ENCODE results near the gene MET. TPM values are rescaled to one million over a fixed set of nuclear protein-coding genes. Genes with fewer than 3 reads are reported as not detected.
"Not testable (repeated sequence)": the region's sequence is repeated elsewhere in the genome, so short reads cannot be mapped to it uniquely, and the experiment has no call there.

The MET gene
- total RNA-seq, 1 donor from 2014 or later: 34.2 TPM

- DNase-seq (ENCODE audit: extremely low spot score, unreplicated experiment): no peak
Observed at GRCh38 chr7:116740231-116740630, 68.2 kb downstream of the MET start.

GRCh38 chr7:116740755-116741462, 68.9 kb downstream of the MET start:
- no peak overlapping the region for H3K27ac Mint-ChIP-seq
- no peaks in the 10 kb centered on the region for H3K27me3 Mint-ChIP-seq
- DNase-seq (ENCODE audit: extremely low spot score, unreplicated experiment): no peak

More at GRCh38 chr7:116740231-116740630, 68.2 kb downstream of the MET start:
- Mint-ChIP-seq H3K4me1 (ENCODE audit: unreplicated experiment) (peaks cover 22% of the 10 kb centered on the region), H3K27ac (no peak overlapping the region), H3K9me3 (no peaks in the 10 kb centered on the region), H3K27me3 (no peaks in the 10 kb centered on the region), H3K4me3 (no peak overlapping the region), H3K36me3 (peaks cover 10% of the 10 kb centered on the region)
- TF ChIP-seq CTCF (conservative IDR thresholded peaks at IDR 0.05): no peak

GRCh38 chr7:116741625-116742316, 69.8 kb downstream of the MET start:
- no peak for DNase-seq (ENCODE audit: extremely low spot score, unreplicated experiment)
- no peak for TF ChIP-seq CTCF (conservative IDR thresholded peaks at IDR 0.05)
- H3K9me3 Mint-ChIP-seq: no peaks in the 10 kb centered on the region
- no peaks in the 10 kb centered on the region for H3K27me3 Mint-ChIP-seq
- peaks cover 22% of the 10 kb centered on the region for H3K4me1 Mint-ChIP-seq (ENCODE audit: unreplicated experiment)
- no peak overlapping the region for H3K4me3 Mint-ChIP-seq
- peaks cover 13% of the 10 kb centered on the region for H3K36me3 Mint-ChIP-seq
- H3K27ac Mint-ChIP-seq: no peak overlapping the region

More at GRCh38 chr7:116740755-116741462, 68.9 kb downstream of the MET start:
- peaks cover 10% of the 10 kb centered on the region for H3K36me3 Mint-ChIP-seq
- peaks cover 22% of the 10 kb centered on the region for H3K4me1 Mint-ChIP-seq (ENCODE audit: unreplicated experiment)
- no peaks in the 10 kb centered on the region for H3K9me3 Mint-ChIP-seq
- H3K4me3 Mint-ChIP-seq: no peak overlapping the region
- TF ChIP-seq CTCF (conservative IDR thresholded peaks at IDR 0.05): no peak

- no peak for TF ChIP-seq CTCF (conservative IDR thresholded peaks at IDR 0.05)
- H3K4me1 Mint-ChIP-seq (ENCODE audit: unreplicated experiment): peaks cover 22% of the 10 kb centered on the region
- no peak for DNase-seq (ENCODE audit: extremely low spot score, unreplicated experiment)
- H3K27ac Mint-ChIP-seq: no peak overlapping the region
- H3K27me3 Mint-ChIP-seq: no peaks in the 10 kb centered on the region
- no peak overlapping the region for H3K4me3 Mint-ChIP-seq
- peaks cover 4% of the 10 kb centered on the region for H3K9me3 Mint-ChIP-seq
- H3K36me3 Mint-ChIP-seq: peaks cover 20% of the 10 kb centered on the region
Observed at GRCh38 chr7:116742641-116743040, 70.6 kb downstream of the MET start.

- not testable (repeated sequence) for H3K27me3 Mint-ChIP-seq; H3K9me3 Mint-ChIP-seq; H3K27ac Mint-ChIP-seq; H3K4me3 Mint-ChIP-seq; DNase-seq (ENCODE audit: extremely low spot score, unreplicated experiment)
- H3K36me3 Mint-ChIP-seq: peaks cover 27% of the 10 kb centered on the region
- peaks cover 21% of the 10 kb centered on the region for H3K4me1 Mint-ChIP-seq (ENCODE audit: unreplicated experiment)
Observed at GRCh38 chr7:116743835-116744234, 71.8 kb downstream of the MET start.

- H3K4me1 Mint-ChIP-seq (ENCODE audit: unreplicated experiment); H3K4me3 Mint-ChIP-seq; DNase-seq (ENCODE audit: extremely low spot score, unreplicated experiment); H3K27me3 Mint-ChIP-seq; H3K27ac Mint-ChIP-seq: not testable (repeated sequence)
- Mint-ChIP-seq H3K36me3 (peaks cover 39% of the 10 kb centered on the region), H3K9me3 (peaks cover 14% of the 10 kb centered on the region)
Observed at GRCh38 chr7:116746388-116746787, 74.4 kb downstream of the MET start.

DNA sequence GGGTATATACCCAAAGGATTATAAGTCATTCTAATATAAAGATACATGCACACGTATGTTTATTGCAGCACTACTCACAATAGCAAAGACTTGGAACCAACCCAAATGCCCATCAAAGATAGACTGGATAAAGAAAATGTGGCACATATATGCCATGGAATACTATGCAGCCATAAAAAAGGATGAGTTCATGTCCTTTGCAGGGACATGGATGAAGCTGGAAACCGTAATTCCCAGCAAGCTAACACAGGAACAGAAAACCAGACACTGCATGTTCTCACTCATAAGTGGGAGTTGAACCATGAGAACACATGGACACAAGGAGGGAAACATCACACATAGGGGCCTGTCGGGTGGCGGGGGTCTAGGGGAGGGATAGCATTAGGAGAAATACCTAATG, 79.1 kb downstream of the MET start:
- DNase-seq (ENCODE audit: extremely low spot score, unreplicated experiment); H3K27me3 Mint-ChIP-seq; H3K4me3 Mint-ChIP-seq; H3K27ac Mint-ChIP-seq; H3K4me1 Mint-ChIP-seq (ENCODE audit: unreplicated experiment): not testable (repeated sequence)
- Mint-ChIP-seq H3K9me3 (peaks cover 14% of the 10 kb centered on the region), H3K36me3 (peaks cover 30% of the 10 kb centered on the region)

Data from type B pancreatic cell (in vitro differentiated cells).